Aorta (tissue), 5 donors: Measurements from ENCODE around the gene SPATA25. TPM values are rescaled to one million over a fixed set of nuclear protein-coding genes. Genes with fewer than 3 reads are reported as not detected.
"Not testable (repeated sequence)": the region's sequence is repeated elsewhere in the genome, so short reads cannot be mapped to it uniquely, and the experiment has no call there.

Experiments used
- ATAC-seq: fragments of 200-7000 bp; cut with Tn5 transposase; one replicate; pipeline ENCODE4 v1.9.1; 2022; ENCODE audit warnings: moderate library complexity; ENCODE audit not compliant: low FRiP score
- DNase-seq, 2 donors: peaks; one replicate each; pipeline ENCODE4 v3.0.0-alpha.2; 2020
- H3K27ac ChIP-seq, 2 donors: one replicate each; pipeline ENCODE4 v1.5.1; 2013; ENCODE audit warnings: low read length in 2 of 2, mild to moderate bottlenecking in 2 of 2, moderate library complexity in 2 of 2, control low read depth in 1 of 2, inconsistent platforms in 1 of 2, low read depth in 1 of 2
- H3K27me3 ChIP-seq, 2 donors: one replicate each; pipeline ENCODE4 v1.6.1; 2013; ENCODE audit warnings: control low read depth in 1 of 2, low read length in 1 of 2, mild to moderate bottlenecking in 1 of 2, moderate library complexity in 1 of 2; ENCODE audit not compliant: insufficient read depth in 2 of 2, control insufficient read depth in 1 of 2
- H3K36me3 ChIP-seq, 2 donors: one replicate each; pipeline ENCODE4 v1.6.1; 2013; ENCODE audit warnings: control low read depth in 1 of 2, low read length in 1 of 2, mild to moderate bottlenecking in 1 of 2; ENCODE audit not compliant: insufficient read depth in 2 of 2, control insufficient read depth in 1 of 2
- H3K4me1 ChIP-seq, 2 donors: one replicate each; pipeline ENCODE4 v1.6.1; 2013; ENCODE audit warnings: low read length in 2 of 2, control low read depth in 1 of 2, mild to moderate bottlenecking in 1 of 2, moderate library complexity in 1 of 2; ENCODE audit not compliant: insufficient read depth in 2 of 2, control insufficient read depth in 1 of 2
- H3K4me3 ChIP-seq, 2 donors: one replicate each; pipeline ENCODE4 v1.5.1; 2013; ENCODE audit warnings: low read length in 2 of 2, control low read depth in 1 of 2, mild to moderate bottlenecking in 1 of 2
- H3K9me3 ChIP-seq: one replicate; pipeline ENCODE4 v1.6.1; 2013; ENCODE audit warnings: mild to moderate bottlenecking, low read length; ENCODE audit not compliant: control insufficient read depth
- WGBS, 2 donors: extraction: QIAGEN DNeasy Blood & Tissue Kit; methylation state at CpG; one replicate each; pipeline ENCODE4 v1.1.7; 2013; 5-methylcytosine and 5-hydroxymethylcytosine counted together
- intact Hi-C, 2 donors: fragments of 100-400 bp; cut with DNase I; formaldehyde crosslinking; loops; one replicate each; pipeline versions ENCODE4 v1.14.2 to v1.15.0; 2022
- polyA plus RNA-seq, 2 donors: library from polyadenylated mRNA; stranded (reverse); fragments of 200-250 nt; gene quantifications; one replicate each; pipeline ENCODE4 v1.2.3, GENCODE V29; 2013
- total RNA-seq, 2 donors: library from RNA; stranded (reverse); fragmentation: NEBNext Ultra II Directional; extraction: Animal tissue kit (Norgen Biotek cat#: 25700); gene quantifications; one replicate each; pipeline ENCODE4 v1.2.1, GENCODE V29; 2021
- donor health status: healthy with polysubstance abuse.
- donor health status: Bipolar disorder and iron deficiency.
- donor health status: DM: no; HTN: no; CAD: no.
- donor health status: DM: no; HTN: no; CAD: no.
- donor health status: DM: yes; HTN: yes; CAD: no.

Gene SPATA25
- total and polyA plus RNA-seq, 4 donors, result 2.3 to 8.6 (median 2.9) TPM; not detected in 1

DNA sequence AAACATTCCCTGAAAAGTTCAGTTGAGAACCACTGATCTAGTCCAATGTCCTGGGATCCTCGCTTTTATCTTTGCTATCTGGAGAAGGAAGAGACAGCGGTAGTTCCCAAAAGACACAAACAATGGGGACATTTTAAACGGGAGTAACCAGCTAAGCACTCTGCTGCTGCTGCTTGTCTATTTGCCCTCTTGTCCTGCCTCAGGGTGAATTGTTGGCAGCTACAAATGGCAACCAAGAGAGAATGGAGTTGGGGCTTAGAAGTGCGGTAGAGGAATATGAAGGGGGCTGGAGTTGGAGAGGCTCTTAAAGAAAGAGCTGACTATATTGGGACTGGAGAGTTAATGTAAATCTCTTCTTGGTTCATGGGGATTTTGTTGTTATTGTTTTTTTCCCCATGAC is 12.8 kb downstream of the SPATA25 start:
- no peaks in the 10 kb centered on the region for H3K4me1 ChIP-seq
- no peak overlapping the region for H3K4me3 ChIP-seq
- H3K36me3 ChIP-seq, result peaks cover 0 to 10% of the 10 kb centered on the region in 2 donors
- no peaks in the 10 kb centered on the region for H3K9me3 ChIP-seq
- H3K27ac ChIP-seq, result no peak overlapping the region
- intact Hi-C loops, result no loop called here
- 79 to 86% methylated on average over 4 of the region's 4 CpGs for WGBS, 2 donors
- H3K27me3 ChIP-seq, result no peaks in the 10 kb centered on the region
- ATAC-seq (no peak), DNase-seq (no peak)

DNA sequence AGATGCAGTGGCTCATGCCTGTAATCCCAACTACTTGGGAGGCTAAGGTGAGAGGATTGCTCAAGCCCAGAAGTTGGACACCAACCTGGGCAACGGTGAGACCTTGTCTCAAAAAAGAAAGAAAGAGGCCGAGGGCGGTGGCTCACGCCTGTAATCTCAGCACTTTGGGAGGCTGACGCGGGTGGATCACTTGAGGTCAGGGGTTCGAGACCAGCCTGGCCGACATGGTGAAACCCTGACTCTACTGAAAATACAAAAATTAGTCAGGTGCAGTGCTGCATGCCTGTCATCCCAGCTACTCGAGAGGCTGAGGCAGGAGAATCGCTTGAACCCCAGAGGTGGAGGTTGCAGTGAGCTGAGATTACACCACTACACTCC is 13.3 kb downstream of the SPATA25 start:
- intact Hi-C loops, ATAC-seq, DNase-seq, H3K27ac ChIP-seq, H3K27me3 ChIP-seq, H3K4me1 ChIP-seq, H3K9me3 ChIP-seq, H3K4me3 ChIP-seq: not testable (repeated sequence)
- H3K36me3 ChIP-seq, result peaks cover 0 to 10% of the 10 kb centered on the region in 2 donors
- WGBS, 2 donors, result 95 to 98% methylated on average over 10 of the region's 10 CpGs

DNA sequence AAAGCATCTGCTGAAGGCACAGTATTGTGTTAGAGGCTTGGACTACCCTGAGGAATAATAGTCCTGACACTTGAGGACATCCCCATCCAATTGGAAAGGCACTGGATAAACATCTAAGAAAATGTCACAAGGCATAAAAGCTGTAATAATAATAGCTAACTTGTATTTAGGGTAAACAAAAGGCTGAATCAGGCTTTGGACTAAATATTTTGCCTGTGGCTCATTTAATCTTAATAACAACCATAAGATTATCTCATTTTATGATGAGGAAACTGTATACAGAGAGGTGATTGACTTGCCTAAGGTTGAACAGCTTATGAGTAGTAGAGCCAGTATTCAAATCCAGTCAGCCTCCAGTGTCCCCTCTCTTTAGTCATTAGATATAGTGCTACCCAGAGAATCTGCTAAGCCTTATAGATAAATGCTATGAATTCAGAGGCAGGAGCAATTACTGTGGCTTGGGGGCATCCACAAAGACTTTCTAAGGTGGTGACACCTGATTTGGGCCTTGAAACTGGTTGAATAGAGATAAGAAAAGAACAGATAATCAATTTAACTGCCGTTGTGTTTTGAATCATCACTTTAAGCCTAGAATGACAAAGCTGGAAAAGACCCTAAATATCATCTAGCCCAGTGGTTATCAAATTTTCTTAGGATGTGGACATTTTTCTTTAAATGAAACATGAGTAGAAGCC is 13.9 kb downstream of the SPATA25 start:
- no peak for ATAC-seq
- H3K4me3 ChIP-seq, result no peak overlapping the region
- no peaks in the 10 kb centered on the region for H3K9me3 ChIP-seq
- DNase-seq, result no peak
- H3K27me3 ChIP-seq, result no peaks in the 10 kb centered on the region
- no peaks in the 10 kb centered on the region for H3K4me1 ChIP-seq
- H3K27ac ChIP-seq, result no peak overlapping the region
- peaks cover 0 to 10% of the 10 kb centered on the region in 2 donors for H3K36me3 ChIP-seq
- intact Hi-C loops, result no loop called here
- 71 to 89% methylated on average over 1 of the region's 1 CpG for WGBS, 2 donors

DNA sequence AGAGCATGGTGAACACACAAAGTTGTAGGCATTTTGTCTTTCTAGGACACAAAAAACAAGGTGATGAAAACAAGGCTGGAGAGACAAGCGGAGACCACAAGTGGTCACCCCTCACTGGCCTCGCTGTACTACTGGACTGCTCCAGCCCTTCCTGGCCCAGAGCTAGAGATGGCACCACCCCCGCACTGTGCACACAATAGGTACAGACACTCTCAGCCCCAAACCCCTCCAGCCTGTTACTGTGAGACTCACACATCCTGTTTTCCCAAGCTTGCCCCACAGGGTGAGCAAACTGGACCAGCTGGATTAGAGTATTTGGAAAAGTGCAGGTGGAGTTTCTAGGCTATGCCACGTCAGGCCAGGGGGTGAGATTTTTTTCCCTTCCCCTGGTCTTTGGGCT is 14.8 kb downstream of the SPATA25 start:
- Histone ChIP-seq H3K27ac (no peak overlapping the region), H3K9me3 (no peaks in the 10 kb centered on the region), H3K36me3 (peaks cover 0 to 8% of the 10 kb centered on the region in 2 donors), H3K4me3 (no peak overlapping the region), H3K27me3 (no peaks in the 10 kb centered on the region), H3K4me1 (no peaks in the 10 kb centered on the region)
- DNase-seq, result no peak
- ATAC-seq, result no peak
- intact Hi-C loops, result no loop called here
- 87 to 88% methylated on average over 4 of the region's 4 CpGs for WGBS, 2 donors

DNA sequence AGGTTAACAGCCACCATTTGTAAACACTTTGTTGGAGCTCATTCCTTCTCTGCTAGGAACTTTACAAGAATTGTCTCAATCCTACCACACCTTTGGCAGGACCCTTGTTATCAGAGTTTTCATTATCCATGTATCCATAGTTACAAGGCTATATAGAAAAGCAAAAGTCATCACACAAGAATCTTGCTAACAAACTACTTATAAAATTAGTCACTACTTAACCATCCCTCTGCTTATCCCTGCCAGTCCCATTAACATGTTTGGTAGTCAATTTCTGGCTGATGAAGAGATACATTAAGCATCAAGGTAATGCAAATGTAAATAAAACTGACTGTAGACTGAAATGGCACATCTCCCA is 19.6 kb downstream of the SPATA25 start:
- intact Hi-C loops, result no loop called here
- no peak for ATAC-seq
- no peak for DNase-seq

DNA sequence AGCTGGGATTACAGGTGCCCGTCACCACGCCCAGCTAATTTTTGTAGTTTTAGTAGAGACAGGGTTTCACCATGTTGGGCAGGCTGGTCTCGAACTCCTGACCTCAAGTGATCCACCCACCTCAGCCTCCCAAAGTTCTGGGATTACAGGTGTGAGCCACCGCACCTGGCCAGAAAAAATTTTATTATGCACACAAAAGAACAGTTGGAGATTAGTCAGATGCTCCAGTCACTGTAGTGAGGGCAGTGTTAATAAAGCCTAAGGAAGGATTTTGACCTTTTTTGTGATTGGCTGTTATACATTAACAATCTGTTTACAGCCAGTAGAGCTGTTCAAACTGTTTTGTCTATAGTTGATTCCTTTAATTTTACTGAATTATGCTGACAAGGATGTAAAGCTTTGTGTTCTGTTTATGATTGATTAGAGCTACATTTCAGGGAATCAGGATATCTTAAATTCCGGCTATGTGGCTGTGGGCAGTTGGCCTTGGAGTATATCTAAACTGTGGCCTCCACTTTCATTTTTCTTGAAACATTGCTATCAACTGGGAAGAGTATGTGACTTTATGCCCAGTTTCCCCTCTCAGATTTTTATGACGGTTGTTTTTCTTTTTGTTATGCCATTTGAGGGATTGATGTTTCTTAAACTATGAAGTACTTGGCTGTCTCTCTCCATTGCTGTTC is 20.1 kb downstream of the SPATA25 start:
- Histone ChIP-seq H3K27me3 (no peaks in the 10 kb centered on the region), H3K4me1 (no peaks in the 10 kb centered on the region), H3K9me3 (no peaks in the 10 kb centered on the region), H3K4me3 (no peak overlapping the region), H3K27ac (no peak overlapping the region), H3K36me3 (no peaks in the 10 kb centered on the region)
- intact Hi-C loops, result no loop called here
- ATAC-seq (no peak), DNase-seq (no peak)
- 81 to 82% methylated on average over 6 of the region's 6 CpGs for WGBS, 2 donors

More for the DNA sequence above, 19.6 kb downstream of the SPATA25 start:
- H3K27ac ChIP-seq, result no peak overlapping the region
- H3K9me3 ChIP-seq, result no peaks in the 10 kb centered on the region
- no peaks in the 10 kb centered on the region for H3K36me3 ChIP-seq
- no peaks in the 10 kb centered on the region for H3K4me1 ChIP-seq
- H3K27me3 ChIP-seq, result no peaks in the 10 kb centered on the region
- no peak overlapping the region for H3K4me3 ChIP-seq

DNA sequence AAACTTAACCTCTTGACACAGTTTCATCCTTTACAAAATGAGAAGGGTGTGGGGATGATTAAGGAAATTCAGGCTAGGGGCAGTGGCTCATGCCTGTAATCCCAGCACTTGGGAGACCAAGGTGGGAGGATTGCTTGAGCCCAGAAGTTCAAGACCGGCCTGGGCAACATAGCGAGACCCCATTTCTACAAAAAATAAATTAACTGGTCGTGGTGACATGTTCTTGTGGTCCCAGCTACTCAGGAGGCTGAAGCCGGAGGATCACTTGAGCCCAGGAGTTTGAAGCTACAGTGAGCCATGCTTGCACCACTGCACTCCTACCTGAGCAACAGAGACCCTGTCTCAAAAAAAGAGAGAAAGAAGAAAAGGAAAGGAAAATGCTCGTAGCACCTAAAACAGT is 21.0 kb downstream of the SPATA25 start:
- Histone ChIP-seq H3K36me3 (no peaks in the 10 kb centered on the region), H3K4me1 (no peaks in the 10 kb centered on the region), H3K4me3 (no peak overlapping the region), H3K9me3 (no peaks in the 10 kb centered on the region), H3K27ac (no peak overlapping the region), H3K27me3 (no peaks in the 10 kb centered on the region)
- intact Hi-C loops, result no loop called here
- DNase-seq, result no peak
- ATAC-seq, result no peak
- WGBS, 2 donors, result 95% methylated on average over 5 of the region's 5 CpGs

DNA sequence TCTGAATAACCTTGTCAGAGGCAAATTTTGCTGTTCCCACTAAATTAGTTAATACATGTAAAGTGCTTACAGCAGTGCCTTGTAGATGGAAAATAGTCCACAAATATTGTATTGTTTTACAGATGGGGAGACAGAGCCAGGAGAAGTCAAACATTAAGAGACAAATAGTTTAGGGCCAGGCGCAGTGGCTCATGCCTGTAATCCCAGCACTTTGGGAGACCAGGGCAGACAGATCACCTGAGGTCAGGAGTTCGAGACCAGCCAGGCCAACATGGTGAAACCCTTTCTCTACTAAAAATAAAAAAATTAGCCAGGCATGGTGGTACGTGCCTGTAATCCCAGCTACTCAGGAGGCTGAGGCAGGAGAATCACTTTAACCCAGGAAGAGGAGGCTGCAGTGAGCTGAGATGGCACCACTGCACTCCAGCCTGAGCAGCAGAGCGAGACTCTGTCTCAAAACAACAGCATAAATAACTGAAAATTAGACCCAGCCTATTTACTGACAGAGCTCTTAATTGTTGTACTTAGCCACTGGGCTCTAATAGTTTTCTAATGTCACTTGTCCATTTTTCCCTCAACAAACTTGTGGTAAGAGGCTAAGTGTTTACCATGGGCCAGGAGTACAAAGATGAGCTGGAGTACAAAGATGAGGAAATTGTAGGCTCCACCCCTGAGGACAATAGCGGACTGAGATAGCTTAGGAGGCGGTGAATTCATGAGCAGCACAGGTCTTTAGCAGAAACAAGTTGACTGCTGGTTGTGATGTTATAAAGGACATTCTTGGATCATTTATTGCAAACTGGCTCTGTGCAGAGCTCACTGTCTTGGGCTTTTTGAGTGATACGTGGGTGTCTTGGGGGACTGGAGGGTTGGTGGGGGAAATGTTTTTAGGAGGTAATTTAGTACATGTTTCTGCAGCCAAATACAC is 23.6 kb downstream of the SPATA25 start:
- 88 to 91% methylated on average over 7 of the region's 7 CpGs for WGBS, 2 donors
- H3K36me3 ChIP-seq, result no peaks in the 10 kb centered on the region
- DNase-seq (no peak), ATAC-seq (no peak)
- H3K27me3 ChIP-seq, result no peaks in the 10 kb centered on the region
- intact Hi-C loops, result no loop called here
- H3K27ac ChIP-seq, result no peak overlapping the region
- H3K4me1 ChIP-seq, result no peaks in the 10 kb centered on the region
- no peak overlapping the region for H3K4me3 ChIP-seq
- no peaks in the 10 kb centered on the region for H3K9me3 ChIP-seq
